ENCODE results near the gene CPT1A.

DNA sequence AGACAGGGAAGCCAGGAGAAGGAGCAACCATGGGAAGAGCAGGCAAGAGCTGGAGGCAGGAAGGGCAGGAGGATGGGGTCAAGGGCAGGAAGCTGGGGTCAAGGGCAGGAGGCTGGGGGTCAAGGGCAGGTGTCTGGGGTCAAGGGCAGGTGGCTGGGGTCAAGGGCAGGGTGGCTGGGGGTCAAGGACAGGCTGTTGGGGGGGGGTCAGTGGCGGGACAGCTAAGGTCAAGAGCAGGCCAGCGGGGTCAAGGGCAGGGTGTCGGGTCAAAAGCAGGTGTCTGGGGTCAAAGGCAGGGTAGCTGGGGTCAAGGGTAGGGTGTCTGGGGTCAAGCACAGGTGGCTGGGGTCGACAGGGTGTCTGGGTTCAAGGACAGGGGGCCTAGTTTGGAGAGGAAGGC lies 24.2 kb downstream of the CPT1A start:
- TF ChIP-seq CTCF (conservative IDR thresholded peaks at IDR 0.05; ENCODE audit: low read length) = no peak
- TF ChIP-seq EZH2phosphoT487 (IDR thresholded peaks at IDR 0.05; ENCODE audit: borderline replicate concordance) = no peak
